ENCODE results near the gene HTT.

The HTT gene

DNA sequence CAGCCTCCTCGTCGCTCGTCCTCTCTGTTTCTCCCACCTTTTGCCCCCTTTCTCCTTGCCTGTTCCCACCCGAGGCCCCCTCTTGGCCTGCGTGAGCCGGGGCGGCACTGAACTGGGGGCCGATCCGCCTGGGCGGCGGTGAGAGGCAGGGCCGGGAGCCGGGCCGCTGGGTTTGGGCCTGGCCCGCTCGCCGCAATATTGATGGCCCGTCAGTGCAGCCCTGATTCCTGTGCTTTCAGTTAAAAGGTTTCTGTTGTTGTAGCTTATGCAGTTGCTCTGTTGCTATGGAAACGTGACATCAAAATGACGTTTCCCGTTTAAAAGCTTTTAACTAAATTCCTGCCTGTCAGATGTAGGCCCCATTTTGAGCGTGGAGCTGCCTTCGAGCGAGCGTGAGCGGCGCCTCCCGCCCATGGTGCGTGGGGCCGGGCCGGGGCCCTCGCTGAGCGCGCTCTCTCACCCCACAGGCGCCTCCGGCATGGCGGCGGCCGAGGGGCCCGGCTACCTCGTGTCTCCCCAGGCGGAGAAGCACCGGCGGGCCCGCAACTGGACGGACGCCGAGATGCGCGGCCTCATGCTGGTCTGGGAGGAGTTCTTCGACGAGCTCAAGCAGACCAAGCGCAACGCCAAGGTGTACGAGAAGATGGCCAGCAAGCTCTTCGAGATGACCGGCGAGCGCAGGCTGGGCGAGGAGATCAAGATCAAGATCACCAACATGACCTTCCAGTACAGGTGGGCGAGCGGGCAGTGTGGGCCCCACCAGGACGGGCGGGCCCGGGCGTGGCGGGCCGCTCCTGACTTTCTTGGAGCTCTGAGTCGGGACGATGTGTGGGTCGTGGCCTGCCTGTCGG, 174.6 kb downstream of the HTT start, which contains the start of gene MSANTD1:
TSS of gene MSANTD1 (plus strand) at position 349 of the 851 bp plus-strand sequence. CDS start at position 413, 64 bp downstream.
- no peak for DNase-seq (ENCODE audit: low read depth in 2 of 2)

DNA sequence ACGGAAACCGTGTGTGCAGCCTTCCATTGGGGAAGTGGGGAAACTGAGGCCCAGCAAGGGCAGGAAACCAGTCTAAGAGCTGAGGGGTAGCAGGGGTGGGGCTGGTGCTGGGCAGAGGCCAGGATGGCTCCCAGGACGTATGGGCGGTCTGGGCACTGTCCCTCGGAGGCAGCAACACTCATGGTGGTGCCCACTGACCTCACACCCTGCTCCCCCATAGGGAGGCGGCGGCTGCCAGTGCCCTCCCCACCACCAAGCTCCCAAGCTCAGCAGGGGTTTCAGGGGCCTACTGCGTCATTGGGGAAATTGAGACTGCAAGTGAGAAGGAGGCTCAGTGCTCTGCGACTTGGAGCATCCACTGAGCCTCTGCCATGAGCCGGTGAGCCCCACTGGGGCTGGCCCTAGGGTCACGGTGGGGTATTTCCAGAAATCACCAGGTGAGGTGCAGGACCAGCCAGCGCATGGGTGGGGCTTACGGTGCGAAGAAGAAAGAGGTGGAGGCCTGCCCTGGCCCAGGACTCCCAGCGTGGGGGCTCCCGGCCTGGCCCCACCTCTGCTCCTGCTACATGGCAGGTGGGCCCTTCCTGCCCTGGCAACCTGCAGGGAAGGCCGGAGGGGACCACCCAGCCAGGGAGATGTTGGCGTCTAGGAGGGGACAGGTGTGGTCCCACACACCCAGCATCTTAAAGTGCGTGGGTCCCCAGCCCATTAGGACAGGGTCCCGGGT, 175.4 kb downstream of the HTT start:
- no peak for DNase-seq (ENCODE audit: low read depth in 2 of 2)

DNA sequence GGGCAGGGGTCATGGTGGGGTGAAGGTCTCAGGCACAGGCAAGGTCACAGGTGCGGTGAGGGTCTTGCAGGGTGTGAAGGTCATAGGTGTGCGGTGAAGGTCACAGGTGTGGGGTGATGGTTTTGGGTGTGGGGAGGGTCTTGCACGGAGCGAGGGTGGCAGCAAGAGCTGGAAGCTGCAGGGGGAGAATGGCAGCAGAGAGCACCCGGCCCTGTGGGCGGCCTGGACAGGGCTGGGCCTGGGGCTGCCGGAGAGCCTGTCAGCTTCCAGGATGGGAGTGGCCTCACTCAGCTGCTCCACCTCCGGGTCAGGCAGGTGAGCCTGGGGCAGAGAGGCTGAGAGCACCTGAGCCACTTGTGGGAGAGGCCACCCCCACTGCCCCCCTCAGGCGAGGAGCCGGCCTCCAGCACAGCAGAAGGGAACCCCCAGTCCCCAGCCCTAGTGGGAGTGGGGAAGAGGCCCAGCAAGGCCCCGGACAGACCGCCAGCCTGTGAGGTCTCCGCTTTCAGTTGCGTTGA, 176.0 kb downstream of the HTT start:
- DNase-seq (ENCODE audit: low read depth in 2 of 2), result no peak

DNA sequence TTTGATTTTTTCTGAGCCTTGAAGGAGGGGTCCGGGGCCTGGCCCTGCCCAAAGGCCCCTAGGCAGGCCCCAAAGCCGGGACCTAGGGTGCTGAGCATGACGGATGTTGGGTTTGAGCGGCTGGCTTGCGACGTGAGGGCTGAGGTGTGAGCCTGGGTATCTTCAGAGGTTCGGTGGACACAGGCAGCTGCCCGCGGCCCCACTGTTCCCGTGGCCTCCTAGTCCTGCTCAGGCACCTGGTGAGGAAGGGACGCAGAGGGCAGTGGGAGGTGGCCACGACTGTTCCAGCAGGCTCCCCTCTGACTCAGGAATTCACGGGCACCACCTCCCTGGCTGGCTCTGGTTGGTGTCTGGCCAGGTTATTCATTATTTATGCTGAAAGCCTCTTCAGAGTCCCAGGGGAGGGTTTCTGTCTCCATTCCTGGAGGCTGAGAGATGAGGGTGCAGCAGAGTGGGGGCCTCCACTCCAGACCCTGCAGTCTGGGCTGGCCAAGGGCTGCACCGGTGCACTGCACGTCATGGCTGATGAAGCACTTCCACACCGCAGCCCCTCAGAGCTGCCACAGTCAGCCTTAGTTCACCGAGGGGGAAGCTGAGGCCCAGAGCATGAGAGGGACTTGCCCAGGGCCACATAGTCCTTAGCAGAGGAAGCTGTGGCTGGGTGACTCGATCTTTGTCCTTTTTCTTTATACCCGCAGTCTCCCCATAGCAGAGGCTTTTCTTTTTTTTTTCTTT, 176.6 kb downstream of the HTT start:
- no peak for DNase-seq (ENCODE audit: low read depth in 2 of 2)

DNA sequence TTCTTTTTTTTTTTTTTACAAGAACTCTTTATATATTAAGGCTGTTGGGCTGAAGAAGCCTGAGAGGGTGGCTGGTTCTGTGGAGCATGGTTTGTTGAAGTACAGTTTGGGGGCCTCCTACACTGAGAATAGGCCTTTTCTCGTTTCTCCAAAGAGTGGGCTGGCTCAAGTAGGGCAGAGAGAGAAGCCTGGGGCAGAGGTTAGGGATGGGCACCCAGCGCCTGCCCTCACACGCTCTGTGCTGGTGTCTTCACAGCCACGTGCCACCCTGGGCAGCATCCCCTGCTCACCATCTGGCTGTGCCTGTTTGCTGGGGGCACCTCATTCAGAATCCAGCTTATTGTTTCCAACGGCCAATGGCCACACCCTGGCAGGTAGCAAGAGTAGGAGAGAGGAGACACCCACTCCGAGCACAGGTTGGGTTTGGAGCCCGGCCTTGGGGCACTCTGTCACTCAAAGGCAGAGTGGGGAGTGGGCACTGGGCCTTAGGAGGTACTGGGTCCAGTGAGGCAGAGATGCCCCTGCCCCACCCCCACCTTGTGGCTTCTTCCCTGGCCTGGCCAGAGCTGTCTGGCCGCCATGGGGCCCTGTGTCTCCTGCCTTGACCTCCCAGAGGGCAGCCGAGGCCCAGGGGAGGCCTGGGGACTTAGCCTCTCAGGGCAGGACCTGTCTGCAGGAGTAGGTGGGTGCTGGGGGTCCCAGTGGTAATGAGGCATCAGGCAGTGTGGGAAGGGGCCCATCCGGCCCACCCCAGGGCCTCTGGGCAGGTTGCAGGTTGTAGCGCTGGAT, 177.4 kb downstream of the HTT start:
- DNase-seq (ENCODE audit: low read depth in 2 of 2), result no peak

DNA sequence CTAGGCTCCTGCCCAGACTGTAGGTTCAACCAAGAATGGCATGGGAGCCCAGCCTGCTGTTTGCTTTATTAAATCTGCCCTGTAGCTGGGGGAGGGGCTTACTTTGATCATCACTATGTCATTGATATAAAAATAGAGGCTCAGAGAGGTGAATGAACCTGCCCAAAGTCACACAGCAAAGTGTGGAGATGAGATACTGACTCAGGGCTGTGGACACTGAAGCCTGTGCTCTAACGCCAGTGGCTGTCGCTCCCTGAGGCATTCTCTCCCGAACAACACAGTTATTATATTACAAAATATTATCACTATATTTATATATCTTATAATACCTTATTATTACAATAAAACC, 178.0 kb downstream of the HTT start:
- no peak for DNase-seq (ENCODE audit: low read depth in 2 of 2)

DNA sequence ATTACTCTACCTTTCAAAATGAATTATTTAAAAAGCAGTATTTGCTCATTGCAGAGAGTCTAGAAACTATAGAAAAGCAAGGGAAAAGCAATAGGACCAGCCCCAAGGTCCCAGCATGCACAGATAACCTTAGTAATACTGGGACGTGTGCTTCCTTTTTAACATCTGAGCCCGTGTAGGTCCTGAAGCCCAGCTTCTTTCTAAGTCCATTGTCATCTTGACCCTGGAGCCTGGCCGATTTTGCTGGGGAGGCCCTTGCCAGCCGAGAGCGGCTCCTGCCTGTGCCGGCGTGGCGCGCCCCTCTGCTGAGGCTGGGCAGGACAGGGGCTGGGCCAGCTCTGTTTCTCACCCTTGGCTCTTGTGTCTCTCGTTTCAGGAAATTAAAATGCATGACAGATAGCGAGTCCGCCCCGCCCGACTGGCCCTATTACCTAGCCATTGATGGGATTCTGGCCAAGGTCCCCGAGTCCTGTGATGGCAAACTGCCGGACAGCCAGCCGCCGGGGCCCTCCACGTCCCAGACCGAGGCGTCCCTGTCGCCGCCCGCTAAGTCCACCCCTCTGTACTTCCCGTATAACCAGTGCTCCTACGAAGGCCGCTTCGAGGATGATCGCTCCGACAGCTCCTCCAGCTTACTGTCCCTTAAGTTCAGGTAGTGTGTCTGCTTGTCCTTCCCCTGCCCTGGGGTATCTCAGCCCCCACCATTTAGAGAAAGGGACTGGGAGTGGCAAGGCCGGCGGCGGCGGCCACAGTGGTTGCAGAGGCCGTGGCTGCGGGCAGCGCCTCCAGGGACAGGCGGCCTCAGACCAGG, 178.6 kb downstream of the HTT start:
- no peak for DNase-seq (ENCODE audit: low read depth in 2 of 2)

DNA sequence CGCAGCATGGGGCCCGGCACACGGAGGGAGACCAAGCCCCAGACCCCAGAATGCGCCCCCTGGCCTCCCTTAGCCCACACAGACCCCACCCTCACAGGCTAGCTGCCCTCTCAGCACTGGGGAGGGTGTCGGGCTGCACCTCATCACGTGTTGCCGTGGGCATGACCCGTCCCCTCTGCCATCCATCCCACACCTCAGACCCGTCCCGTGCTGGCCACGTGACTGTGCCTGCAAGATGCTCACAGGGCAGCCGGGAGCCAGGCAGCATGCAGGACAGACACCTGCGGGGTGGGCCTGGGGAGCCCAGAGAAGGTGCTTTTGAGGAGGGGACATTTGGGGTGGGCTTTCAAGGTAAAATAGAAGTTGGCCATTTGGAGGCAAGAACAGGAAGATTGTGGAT, 179.3 kb downstream of the HTT start:
- no peak for DNase-seq (ENCODE audit: low read depth in 2 of 2)

DNA sequence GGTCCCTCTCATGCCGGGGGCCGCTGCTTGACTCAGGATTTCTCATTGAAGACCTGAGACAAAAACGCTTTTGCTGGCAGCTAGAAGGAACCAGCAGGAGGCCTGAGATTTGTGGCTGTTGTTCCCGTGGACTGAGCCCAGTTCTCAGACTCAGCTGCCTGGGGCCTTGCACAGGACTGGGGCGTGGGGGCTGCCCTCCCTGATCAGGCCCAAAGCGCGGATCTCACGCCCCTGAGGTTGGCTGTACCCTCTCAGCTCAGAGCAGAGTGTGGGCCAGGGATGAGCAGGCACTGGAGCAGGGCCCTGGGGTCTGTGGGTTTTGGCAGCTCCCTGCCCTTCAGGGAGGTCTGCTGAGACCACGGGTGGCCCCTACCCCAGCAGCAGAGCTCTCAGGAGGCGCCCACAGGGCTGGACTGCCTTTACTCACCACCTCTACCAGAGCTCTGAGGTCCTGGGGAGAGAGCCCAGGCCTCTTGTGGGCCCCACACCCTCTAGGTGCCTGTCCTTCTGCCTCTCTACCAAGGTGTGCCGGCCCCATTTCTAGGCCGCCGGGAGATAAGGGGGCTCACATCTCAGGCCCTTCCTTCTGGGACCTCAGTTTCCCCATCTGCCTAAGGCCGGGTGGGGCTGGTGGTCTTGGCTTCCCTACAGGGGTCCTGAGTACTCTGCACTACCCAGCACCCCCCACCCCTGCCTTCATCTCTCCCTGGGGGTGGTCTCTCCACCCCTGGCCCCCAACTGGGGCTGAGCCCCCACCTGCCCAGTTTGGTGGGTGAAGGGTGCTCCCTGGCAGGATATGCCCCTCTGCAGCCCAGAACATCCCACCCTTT, 180.0 kb downstream of the HTT start:
- DNase-seq (ENCODE audit: low read depth in 2 of 2), result no peak

DNA sequence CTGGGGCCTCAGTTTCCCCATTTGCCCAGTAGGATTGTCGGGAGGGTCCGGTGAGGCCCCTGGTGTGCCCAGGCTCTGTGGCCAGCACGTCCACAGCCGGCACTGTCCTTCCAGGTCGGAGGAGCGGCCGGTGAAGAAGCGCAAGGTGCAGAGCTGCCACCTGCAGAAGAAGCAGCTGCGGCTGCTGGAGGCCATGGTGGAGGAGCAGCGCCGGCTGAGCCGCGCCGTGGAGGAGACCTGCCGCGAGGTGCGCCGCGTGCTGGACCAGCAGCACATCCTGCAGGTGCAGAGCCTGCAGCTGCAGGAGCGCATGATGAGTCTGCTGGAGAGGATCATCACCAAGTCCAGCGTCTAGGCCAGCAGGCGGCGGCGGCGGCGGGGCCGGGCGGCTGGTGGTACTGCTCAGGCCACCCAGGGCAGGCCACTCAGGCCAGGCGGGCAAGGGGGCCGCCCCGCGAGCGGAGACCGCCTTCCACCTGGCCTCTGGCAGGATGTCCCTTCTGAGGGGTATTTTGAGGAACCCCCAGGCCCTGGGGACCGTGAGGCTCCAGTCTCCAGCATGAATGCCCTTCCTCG, 181.2 kb downstream of the HTT start:
- DNase-seq (ENCODE audit: low read depth in 2 of 2), result no peak

DNA sequence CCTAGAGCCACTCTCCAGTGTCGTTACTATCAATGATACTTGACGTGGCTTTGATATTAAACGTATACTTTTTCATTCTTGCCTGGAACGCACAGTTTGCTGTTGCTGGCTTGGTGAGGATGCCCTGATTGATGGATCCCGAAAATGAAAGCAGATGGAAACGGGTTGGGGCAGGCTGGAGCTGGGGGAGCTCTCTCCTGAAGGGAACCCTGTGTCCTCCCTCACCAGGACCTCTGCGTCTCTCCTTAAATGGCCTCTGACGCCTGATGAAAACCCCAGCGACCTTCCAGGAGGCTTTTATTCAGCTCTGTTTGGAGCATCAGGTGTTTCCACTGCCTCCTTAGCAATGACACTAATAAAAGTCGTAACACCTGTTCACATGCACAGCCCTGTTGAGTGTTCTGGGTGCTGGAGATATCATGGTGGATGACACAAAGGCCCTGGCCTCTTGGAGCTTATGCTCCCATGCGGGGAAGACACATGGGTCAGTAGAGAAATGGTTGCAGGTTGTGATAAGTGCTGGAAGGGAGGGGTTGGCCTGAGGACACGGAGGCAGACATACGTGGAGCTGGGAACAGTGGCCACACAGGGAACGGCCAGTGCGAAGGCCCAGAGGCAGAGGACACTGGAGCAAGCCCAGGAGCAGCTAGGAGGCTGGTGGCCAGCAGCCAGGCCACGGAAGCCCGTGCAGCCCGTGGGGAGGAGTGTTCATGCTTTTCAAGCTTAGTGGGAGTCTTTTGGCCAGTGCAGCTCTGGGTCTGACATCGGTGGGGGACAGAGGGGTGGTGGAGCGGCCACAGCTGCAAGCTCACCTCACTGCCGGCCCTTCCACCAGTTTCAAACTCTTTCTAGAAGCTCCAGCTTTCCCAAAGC, 182.0 kb downstream of the HTT start:
- no peak for DNase-seq (ENCODE audit: low read depth in 2 of 2)

DNA sequence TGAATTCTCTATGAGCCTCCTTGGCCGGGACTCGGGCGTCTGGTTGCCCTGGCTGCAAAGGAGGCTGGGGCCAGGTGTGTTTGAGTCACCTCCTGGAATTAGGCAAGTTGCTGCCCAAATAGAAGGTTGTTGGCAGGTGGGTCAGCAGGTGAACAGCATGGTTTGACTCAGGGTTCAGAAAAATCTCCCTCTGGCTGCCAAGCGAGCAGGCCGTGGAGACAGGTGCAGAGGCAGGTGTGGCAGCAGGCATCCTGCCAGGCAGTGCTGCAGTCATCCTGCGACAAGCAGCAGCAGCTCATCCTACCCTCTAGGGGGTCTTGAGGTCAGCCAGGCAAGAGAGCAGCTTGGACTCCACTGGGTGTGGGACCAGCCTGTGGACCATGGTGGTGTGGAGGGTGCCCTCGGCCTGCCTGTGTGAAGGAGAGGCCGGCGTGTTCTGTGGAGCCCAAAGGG, 182.6 kb downstream of the HTT start:
- no peak for DNase-seq (ENCODE audit: low read depth in 2 of 2)

DNA sequence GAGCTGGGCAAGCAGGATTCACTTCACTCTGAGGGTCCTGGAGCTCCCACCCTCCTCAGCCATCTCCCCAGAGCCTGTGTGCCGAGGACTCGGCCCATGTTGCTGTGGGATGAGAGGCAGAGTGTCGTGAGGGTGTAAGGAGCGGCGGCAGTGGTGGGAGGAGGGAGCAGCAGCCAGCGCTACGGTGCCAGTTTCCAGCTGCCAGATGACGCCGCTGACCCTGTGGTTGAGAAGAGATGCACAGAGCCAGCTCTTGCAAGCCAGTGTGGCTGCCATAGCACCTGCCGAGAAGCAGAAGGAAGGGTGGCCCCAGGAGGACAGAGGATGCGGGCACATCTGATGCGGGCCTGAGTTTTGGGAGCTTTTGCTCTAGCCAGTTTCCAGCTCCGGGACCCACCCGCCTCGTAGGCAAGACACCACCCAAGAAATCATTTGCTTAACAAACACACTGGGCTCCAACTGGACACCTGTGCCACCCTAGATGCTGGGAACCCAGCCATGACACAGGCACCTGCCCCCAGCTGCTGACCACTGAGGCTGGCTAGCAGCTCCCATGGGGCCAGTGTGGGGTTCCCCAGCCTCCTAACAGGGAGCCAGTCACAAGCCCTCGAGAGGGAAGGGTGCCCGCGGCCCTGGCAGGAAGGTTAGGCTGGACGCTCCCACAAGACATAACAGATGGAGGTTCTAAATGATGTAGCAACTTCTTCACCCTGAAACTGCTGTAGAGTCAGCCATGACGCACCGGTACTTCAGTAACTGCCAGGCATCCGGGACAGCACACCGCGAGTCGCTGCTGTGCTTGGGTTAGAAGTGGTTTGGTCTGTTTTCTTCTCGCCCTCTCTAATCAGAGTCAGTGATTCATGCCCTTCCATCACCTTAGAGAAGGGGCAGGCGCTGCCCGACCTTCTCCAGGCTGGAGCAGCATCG, 183.3 kb downstream of the HTT start:
- no peak for DNase-seq (ENCODE audit: low read depth in 2 of 2)

DNA sequence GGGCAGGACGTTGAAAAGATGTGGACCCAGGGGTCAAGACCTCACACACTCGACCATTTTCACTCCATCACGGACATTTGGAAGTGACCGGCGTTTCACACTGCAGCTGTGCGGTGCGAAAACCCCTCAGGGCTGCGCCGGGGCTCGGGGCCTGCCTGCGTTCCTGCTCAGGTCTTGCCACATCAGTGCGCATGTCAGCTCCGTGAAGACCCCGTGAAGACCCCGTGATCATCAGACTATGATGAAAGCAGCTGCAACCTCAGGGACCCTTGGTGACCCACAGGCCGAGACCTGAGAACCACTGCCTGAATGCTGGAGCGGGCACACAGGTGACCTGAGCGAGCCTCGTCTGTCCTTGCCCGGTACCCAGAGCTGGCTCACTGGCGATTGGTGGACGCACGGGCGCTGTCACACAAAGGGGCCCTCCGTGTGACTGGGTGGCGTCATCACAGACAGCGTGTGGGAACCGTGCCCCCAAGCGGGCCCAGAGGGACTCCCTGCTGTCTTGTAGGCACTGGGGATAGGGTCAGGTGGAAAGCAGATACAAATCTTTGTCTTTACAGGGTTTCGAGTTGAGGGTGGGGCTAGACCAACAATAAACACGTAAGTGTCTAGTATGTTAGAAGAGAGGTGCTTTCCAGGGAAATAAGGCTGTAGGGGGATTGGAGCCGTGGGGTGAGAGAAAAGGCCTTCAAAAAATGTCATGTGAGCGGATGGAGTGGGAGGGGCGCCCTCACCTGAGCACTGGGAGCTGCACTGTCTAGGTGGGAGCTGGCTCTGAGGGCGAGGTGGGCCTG, 187.1 kb downstream of the HTT start:
- DNase-seq (ENCODE audit: low read depth in 2 of 2), result no peak

DNA sequence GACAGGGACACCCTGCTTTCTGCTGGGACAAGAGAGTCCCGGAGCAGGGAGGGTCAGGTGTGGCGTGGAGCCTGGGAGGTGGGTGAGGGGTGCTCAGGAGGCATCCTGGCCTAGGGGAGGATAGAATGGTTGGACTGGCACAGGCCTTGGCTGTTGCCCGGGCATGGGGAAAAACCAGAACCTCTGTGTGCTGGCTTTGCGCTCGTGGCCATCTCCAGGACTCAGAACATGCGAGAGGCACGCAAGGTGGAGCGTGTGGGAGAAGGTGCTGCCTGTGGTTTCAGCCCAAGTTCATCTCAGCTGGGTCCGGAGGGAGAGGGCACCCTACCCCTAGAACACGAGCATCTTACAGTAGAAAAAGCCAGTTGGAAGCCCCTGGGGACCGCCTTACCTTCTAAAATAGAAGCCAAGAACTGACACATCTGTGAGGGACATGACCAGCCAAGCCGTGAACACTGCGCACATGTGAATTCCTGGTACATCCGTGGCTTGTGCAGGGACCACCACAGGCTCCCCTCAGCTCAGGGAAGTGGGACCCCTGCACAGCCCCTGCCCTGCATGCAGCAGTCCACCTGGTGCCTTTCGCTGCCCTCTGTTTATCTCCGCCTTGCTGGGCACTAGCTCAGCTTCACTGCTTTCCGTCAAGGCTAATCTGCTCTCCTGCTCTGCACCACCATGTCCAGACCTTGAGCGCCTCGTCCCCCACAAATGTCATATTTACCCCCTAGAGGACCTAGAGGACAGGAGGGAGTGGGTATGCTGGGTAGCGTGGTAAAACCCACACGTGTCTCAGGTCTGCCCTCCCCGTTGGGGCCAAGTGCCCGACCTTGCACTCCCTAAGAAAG, 187.9 kb downstream of the HTT start:
- DNase-seq (ENCODE audit: low read depth in 2 of 2), result no peak

Measured in stimulated activated CD8-positive, alpha-beta memory T cell treated with anti-CD3 and anti-CD28 coated beads, Interleukin-2, amount 100 ng/mL, for 48 hours (primary cell).